ENCODE results near the gene FCER1G.

FCER1G gene

GRCh38 chr1:161225178-161225533 lies 10.1 kb downstream of the FCER1G start:
- no peak for DNase-seq (ENCODE audit: low spot score)
- peaks cover 23% of the 10 kb centered on the region for H3K4me1 Mint-ChIP-seq (ENCODE audit: low read depth)
- peaks cover 23% of the 10 kb centered on the region for H3K36me3 Mint-ChIP-seq (ENCODE audit: low read depth)
- H3K27ac Mint-ChIP-seq: peak overlapping the region; percentile 99
- peak overlapping the region; percentile 22 for H3K4me3 Mint-ChIP-seq
- no peaks in the 10 kb centered on the region for H3K27me3 Mint-ChIP-seq (ENCODE audit: low read depth)
- H3K9me3 Mint-ChIP-seq: no peaks in the 10 kb centered on the region

DNA sequence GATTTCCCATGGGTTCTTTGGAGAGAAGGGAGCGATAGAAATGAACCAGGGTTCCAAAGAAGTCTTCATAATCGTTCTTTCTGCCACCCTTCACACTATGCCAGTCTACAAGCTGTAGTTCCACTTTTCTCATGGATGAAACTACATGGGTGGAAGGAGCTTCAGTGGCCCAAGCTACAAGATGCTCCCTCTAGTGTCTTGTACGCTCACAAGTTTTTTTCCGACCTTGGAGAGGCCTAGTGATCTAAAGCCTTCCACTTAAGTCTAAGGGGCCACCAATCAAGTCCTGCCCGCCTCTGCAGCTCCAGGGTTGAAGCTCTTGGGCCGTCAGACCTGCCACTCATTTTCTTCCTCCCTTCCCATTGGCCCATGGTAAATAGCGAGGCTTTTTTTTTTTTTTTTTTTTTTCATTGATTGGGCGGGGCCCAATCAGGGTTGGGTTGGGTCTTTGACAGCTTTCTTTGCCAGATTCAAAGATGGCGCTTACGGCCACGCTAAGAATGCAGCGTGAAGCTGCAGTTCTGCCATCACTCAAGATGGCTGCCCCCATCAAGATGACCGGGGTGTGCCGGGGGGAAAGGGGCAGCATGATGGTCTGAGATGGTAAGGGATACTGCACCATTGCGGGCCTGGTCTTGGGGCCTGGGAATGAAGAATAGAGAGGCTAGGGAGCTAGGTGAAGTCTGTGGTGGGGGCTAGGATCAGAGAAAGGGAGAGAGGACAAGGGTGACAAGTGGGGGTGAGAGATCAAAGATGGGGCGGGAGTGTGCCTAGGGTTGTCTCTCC lies 10.6 kb downstream of the FCER1G start, which contains the start of gene TOMM40L:
Gene TOMM40L (plus strand): TSS at position 527 of the 786 bp plus-strand sequence. CDS start 430 bp downstream, outside the sequence.
- peaks cover 26% of the 10 kb centered on the region for H3K36me3 Mint-ChIP-seq (ENCODE audit: low read depth)
- H3K27me3 Mint-ChIP-seq (ENCODE audit: low read depth): no peaks in the 10 kb centered on the region
- DNase-seq (ENCODE audit: low spot score): peak; percentile 90
- peak within 1 kb of the TSS; percentile 99 for H3K27ac Mint-ChIP-seq
- peak within 1 kb of the TSS; percentile 99 for H3K4me3 Mint-ChIP-seq
- H3K4me1 Mint-ChIP-seq (ENCODE audit: low read depth): peaks cover 23% of the 10 kb centered on the region
- H3K9me3 Mint-ChIP-seq: no peaks in the 10 kb centered on the region

- H3K36me3 Mint-ChIP-seq (ENCODE audit: low read depth): peaks cover 26% of the 10 kb centered on the region
- H3K27ac Mint-ChIP-seq: peak overlapping the region; percentile 99
- H3K4me1 Mint-ChIP-seq (ENCODE audit: low read depth): peaks cover 23% of the 10 kb centered on the region
- H3K9me3 Mint-ChIP-seq: no peaks in the 10 kb centered on the region
- peak overlapping the region; percentile 99 for H3K4me3 Mint-ChIP-seq
- H3K27me3 Mint-ChIP-seq (ENCODE audit: low read depth): no peaks in the 10 kb centered on the region
- DNase-seq (ENCODE audit: low spot score): no peak
These were observed 11.2 kb downstream of the FCER1G start for GRCh38 chr1:161226320-161226711.

GRCh38 chr1:161226759-161227158 lies 11.7 kb downstream of the FCER1G start:
- H3K4me3 Mint-ChIP-seq: peak overlapping the region; percentile 99
- peaks cover 26% of the 10 kb centered on the region for H3K36me3 Mint-ChIP-seq (ENCODE audit: low read depth)
- no peaks in the 10 kb centered on the region for H3K9me3 Mint-ChIP-seq
- peaks cover 23% of the 10 kb centered on the region for H3K4me1 Mint-ChIP-seq (ENCODE audit: low read depth)
- DNase-seq (ENCODE audit: low spot score): no peak
- no peaks in the 10 kb centered on the region for H3K27me3 Mint-ChIP-seq (ENCODE audit: low read depth)
- H3K27ac Mint-ChIP-seq: peak overlapping the region; percentile 99

DNA sequence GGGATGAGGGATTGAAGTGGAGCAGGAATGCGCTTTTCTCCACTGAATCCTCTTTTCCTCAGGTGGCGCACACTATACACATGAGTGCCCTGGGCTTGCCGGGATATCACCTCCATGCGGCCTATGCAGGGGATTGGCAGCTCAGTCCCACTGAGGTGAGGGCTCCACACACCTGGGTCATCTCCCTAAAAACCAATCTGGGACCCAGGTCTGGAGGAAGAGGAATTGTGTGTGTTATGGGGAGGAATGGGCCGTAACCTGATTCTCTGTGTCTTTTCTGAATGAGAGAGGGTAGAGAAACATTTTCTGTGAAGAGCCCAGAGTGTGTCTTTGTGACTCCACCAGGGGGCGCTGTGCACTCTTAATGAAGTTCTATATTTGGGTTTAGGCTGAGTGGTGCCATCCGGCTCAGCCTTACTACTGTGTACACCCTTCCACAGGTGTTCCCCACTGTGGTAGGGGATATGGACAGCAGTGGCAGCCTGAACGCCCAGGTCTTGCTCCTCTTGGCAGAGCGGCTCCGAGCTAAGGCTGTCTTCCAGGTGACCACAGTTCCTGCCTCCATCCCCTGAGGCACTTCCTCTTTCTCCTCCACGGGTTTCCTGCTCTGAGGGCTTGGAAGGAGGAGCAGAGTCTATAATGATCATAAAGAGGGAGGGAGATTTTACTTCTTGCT lies 12.2 kb downstream of the FCER1G start:
- no peaks in the 10 kb centered on the region for H3K27me3 Mint-ChIP-seq (ENCODE audit: low read depth)
- no peaks in the 10 kb centered on the region for H3K9me3 Mint-ChIP-seq
- H3K36me3 Mint-ChIP-seq (ENCODE audit: low read depth): peaks cover 26% of the 10 kb centered on the region
- peaks cover 23% of the 10 kb centered on the region for H3K4me1 Mint-ChIP-seq (ENCODE audit: low read depth)
- H3K27ac Mint-ChIP-seq: peak overlapping the region; percentile 99
- peak; percentile 76 for DNase-seq (ENCODE audit: low spot score)
- H3K4me3 Mint-ChIP-seq: peak overlapping the region; percentile 99

DNA sequence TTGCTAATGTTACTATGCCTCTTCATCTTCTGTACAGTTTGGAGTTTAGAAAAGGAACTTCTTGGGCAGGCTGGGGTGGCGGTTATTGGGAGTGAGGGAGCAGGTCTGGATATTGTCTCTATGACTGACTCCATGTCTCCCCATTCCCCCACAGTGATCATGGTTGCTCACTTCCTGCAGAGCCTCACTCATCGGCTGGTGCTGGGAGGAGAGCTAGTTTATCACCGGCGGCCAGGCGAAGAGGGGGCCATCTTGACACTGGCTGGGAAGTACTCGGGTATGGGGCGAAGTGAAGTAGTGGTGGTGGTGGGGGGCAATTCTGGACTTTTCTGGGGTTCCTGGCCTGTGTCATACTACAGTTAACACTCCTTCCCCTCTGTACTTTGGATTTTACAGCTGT lies 12.9 kb downstream of the FCER1G start:
- Mint-ChIP-seq H3K36me3 (ENCODE audit: low read depth) (peaks cover 26% of the 10 kb centered on the region), H3K9me3 (no peaks in the 10 kb centered on the region), H3K4me1 (ENCODE audit: low read depth) (peaks cover 23% of the 10 kb centered on the region), H3K4me3 (peak overlapping the region; percentile 99), H3K27me3 (ENCODE audit: low read depth) (no peaks in the 10 kb centered on the region), H3K27ac (peak overlapping the region; percentile 39)
- no peak for DNase-seq (ENCODE audit: low spot score)

DNA sequence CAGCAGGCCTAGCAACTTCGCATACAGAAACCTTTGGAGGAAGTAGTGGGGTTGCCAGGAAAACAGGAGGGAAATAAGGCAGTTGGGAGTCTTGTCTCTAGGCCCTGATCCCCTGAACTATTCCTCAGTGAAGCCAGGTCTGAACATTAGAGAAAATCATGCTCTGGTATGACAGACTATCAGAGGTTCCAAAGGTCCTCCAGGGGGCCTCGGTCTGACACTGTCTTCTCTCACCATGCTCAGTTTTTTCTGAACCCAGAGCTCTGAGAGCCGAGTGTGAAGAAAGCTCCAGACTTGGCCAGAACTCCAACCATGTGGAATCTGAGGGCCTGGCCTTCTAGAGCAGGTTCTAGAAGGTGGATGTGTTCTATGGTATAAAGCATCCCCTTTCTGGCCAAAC lies 14.8 kb downstream of the FCER1G start:
- DNase-seq (ENCODE audit: low spot score): no peak
- Mint-ChIP-seq H3K4me1 (ENCODE audit: low read depth) (peaks cover 23% of the 10 kb centered on the region), H3K9me3 (no peaks in the 10 kb centered on the region), H3K27ac (no peak overlapping the region), H3K36me3 (ENCODE audit: low read depth) (peaks cover 26% of the 10 kb centered on the region), H3K4me3 (no peak overlapping the region), H3K27me3 (ENCODE audit: low read depth) (no peaks in the 10 kb centered on the region)

GRCh38 chr1:161230762-161231161 lies 15.7 kb downstream of the FCER1G start:
- no peak for DNase-seq (ENCODE audit: low spot score)
- Mint-ChIP-seq H3K4me1 (ENCODE audit: low read depth) (peaks cover 18% of the 10 kb centered on the region), H3K4me3 (no peak overlapping the region), H3K27me3 (ENCODE audit: low read depth) (no peaks in the 10 kb centered on the region), H3K9me3 (no peaks in the 10 kb centered on the region), H3K36me3 (ENCODE audit: low read depth) (peaks cover 26% of the 10 kb centered on the region), H3K27ac (no peak overlapping the region)

GRCh38 chr1:161233102-161233501 lies 18.0 kb downstream of the FCER1G start:
- Mint-ChIP-seq H3K4me1 (ENCODE audit: low read depth) (no peaks in the 10 kb centered on the region), H3K4me3 (no peak overlapping the region), H3K36me3 (ENCODE audit: low read depth) (peaks cover 19% of the 10 kb centered on the region), H3K27ac (no peak overlapping the region), H3K9me3 (no peaks in the 10 kb centered on the region), H3K27me3 (ENCODE audit: low read depth) (no peaks in the 10 kb centered on the region)
- DNase-seq (ENCODE audit: low spot score): no peak

DNA sequence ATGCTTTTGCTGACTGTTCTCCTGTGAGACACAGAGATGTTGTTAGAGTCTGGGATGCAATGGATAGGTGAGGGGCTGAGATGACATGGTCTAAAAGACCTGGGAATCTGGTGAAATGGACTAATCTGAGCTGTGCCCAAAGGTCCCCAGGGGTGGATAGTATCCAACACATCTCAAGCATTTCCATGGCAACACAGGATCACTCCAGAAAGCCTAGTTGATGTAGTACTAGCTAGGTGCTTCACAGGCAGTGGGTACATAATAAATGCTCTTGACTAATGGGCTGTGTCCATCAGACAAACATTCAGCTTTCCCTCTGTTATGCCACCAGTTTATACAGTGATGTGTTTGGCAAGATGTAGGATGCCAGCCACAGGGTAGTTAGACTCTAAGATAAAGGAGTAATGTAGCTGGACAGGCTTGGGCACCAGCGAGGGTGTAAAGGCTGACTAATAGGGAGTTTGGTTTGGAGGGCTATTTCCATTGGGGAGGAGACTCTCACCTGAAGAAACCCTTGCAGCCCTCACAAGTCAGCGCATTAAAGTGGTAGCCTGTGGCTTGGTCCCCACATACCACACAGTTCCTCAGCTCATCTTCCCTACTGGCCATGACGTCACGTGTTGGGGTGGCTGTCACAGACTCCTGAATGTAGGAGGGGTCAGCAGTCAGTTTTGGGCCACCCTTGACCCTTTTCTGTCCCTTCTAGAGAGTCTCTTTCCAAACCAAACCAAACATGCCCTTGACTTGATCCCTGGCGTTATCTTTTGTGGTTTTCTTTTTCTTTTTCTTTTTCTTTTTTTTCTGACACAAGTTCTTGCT lies 21.1 kb downstream of the FCER1G start:
- H3K36me3 Mint-ChIP-seq (ENCODE audit: low read depth): no peaks in the 10 kb centered on the region
- H3K4me1 Mint-ChIP-seq (ENCODE audit: low read depth): no peaks in the 10 kb centered on the region
- H3K27ac Mint-ChIP-seq: no peak overlapping the region

GRCh38 chr1:161238039-161238473 lies 23.0 kb downstream of the FCER1G start, which contains the start of gene NR1I3:
Gene NR1I3 (minus strand): TSS chr1:161238203. CDS start chr1:161236565, 1,638 bp downstream.
- Mint-ChIP-seq H3K27me3 (ENCODE audit: low read depth) (peaks cover 17% of the 10 kb centered on the region), H3K27ac (no peak within 1 kb of the TSS), H3K4me1 (ENCODE audit: low read depth) (no peaks in the 10 kb centered on the region), H3K9me3 (no peaks in the 10 kb centered on the region), H3K36me3 (ENCODE audit: low read depth) (no peaks in the 10 kb centered on the region), H3K4me3 (no peak within 1 kb of the TSS)
- DNase-seq (ENCODE audit: low spot score): no peak

More for the DNA sequence above, 21.1 kb downstream of the FCER1G start:
- no peak for DNase-seq (ENCODE audit: low spot score)
- no peaks in the 10 kb centered on the region for H3K9me3 Mint-ChIP-seq
- H3K27me3 Mint-ChIP-seq (ENCODE audit: low read depth): peaks cover 7% of the 10 kb centered on the region
- no peak overlapping the region for H3K4me3 Mint-ChIP-seq

- Mint-ChIP-seq H3K27ac (no peak overlapping the region), H3K27me3 (ENCODE audit: low read depth) (peaks cover 19% of the 10 kb centered on the region), H3K4me1 (ENCODE audit: low read depth) (no peaks in the 10 kb centered on the region), H3K4me3 (no peak overlapping the region), H3K36me3 (ENCODE audit: low read depth) (no peaks in the 10 kb centered on the region), H3K9me3 (no peaks in the 10 kb centered on the region)
- no peak for DNase-seq (ENCODE audit: low spot score)
These were observed 26.6 kb downstream of the FCER1G start for GRCh38 chr1:161241682-161242081.

GRCh38 chr1:161242313-161242712 lies 27.2 kb downstream of the FCER1G start:
- Mint-ChIP-seq H3K4me1 (ENCODE audit: low read depth) (no peaks in the 10 kb centered on the region), H3K27me3 (ENCODE audit: low read depth) (peaks cover 19% of the 10 kb centered on the region), H3K27ac (no peak overlapping the region), H3K36me3 (ENCODE audit: low read depth) (no peaks in the 10 kb centered on the region), H3K4me3 (no peak overlapping the region), H3K9me3 (no peaks in the 10 kb centered on the region)
- DNase-seq (ENCODE audit: low spot score): no peak

- no peaks in the 10 kb centered on the region for H3K9me3 Mint-ChIP-seq
- H3K27ac Mint-ChIP-seq: no peak overlapping the region
- no peaks in the 10 kb centered on the region for H3K4me1 Mint-ChIP-seq (ENCODE audit: low read depth)
- peaks cover 18% of the 10 kb centered on the region for H3K27me3 Mint-ChIP-seq (ENCODE audit: low read depth)
- no peak overlapping the region for H3K4me3 Mint-ChIP-seq
- no peak for DNase-seq (ENCODE audit: low spot score)
- H3K36me3 Mint-ChIP-seq (ENCODE audit: low read depth): no peaks in the 10 kb centered on the region
These were observed 29.8 kb downstream of the FCER1G start for GRCh38 chr1:161244888-161245287.

All from T-helper 2 cell treated with Interferon-gamma antibody and Interleukin-4, amounts not matched to agents 5 μg/mL and 100 μg/mL, for 36 hours (primary cell).